Stomach smooth muscle (tissue), 2 donors: Measurements from ENCODE around the gene CACFD1.

Experiments
- H3K27ac ChIP-seq: one replicate; pipeline ENCODE4 v1.7.0; 2013; ENCODE audit warnings: mild to moderate bottlenecking, low read length, inconsistent platforms
- H3K27me3 ChIP-seq, 2 donors: one replicate each; pipeline ENCODE4 v1.7.0; 2013; ENCODE audit warnings: low read length in 2 of 2; ENCODE audit not compliant: insufficient read depth in 2 of 2, control insufficient read depth in 1 of 2
- H3K36me3 ChIP-seq, 2 donors: one replicate each; pipeline ENCODE4 v1.7.0; 2013; ENCODE audit warnings: low read length in 2 of 2; ENCODE audit not compliant: control insufficient read depth in 2 of 2, insufficient read depth in 2 of 2
- H3K4me1 ChIP-seq: one replicate; pipeline ENCODE4 v1.7.0; 2013; ENCODE audit warnings: low read length; ENCODE audit not compliant: control insufficient read depth, insufficient read depth
- H3K4me3 ChIP-seq, 2 donors: one replicate each; pipeline ENCODE4 v1.7.0; 2013; ENCODE audit warnings: low read length in 2 of 2
- H3K9ac ChIP-seq, 2 donors: one replicate each; pipeline ENCODE4 v1.7.0; 2013; ENCODE audit warnings: low read length in 2 of 2, mild to moderate bottlenecking in 1 of 2
- H3K9me3 ChIP-seq, 2 donors: one replicate each; pipeline ENCODE4 v1.7.0; 2013; ENCODE audit warnings: low read length in 2 of 2; ENCODE audit not compliant: control insufficient read depth in 2 of 2
- donor health status: healthy.
- donor health status: Pancreatic carcinoma.

CACFD1 gene

GRCh38 chr9:133493428-133493827 lies 33.6 kb downstream of the CACFD1 start:
- H3K4me3 ChIP-seq, result no peak overlapping the region
- H3K9me3 ChIP-seq, result no peaks in the 10 kb centered on the region
- no peaks in the 10 kb centered on the region for H3K36me3 ChIP-seq
- H3K4me1 ChIP-seq, result peaks cover 13% of the 10 kb centered on the region
- peaks cover 10 to 17% of the 10 kb centered on the region in 2 donors for H3K27me3 ChIP-seq
- H3K27ac ChIP-seq, result no peak overlapping the region
- H3K9ac ChIP-seq, result no peak overlapping the region

DNA sequence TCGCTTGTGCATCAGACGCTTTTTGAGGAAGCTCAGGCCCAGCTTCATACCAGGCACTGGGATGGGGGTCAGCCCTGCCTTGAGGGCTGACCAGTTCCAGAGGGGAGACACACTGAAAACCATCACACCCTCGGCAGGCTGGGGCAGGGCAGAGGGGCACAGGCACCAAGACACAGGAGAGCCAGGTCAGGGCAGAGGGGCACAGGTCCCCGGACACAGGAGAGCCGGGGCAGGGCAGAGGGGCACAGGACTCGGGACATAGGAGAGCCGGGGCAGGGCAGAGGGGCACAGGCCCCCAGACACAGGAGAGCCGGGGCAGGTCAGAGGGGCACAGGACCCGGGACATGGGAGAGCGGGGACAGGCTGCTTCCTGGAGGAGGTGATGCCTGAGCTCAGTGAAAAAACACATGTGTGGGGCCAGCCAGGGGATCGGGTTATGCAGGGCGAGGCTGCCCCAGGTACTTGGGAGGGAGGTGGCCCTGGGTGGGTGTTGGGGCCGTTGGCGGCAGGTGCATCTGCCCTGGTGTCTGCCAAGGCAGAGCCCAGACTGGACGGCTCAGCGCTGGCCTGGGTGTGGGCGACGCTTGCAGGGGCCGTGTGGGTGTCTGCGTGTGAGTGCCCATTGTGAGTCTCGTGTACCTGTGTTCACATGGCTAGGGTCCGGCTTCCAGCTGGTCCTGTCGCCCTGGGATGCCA lies 34.2 kb downstream of the CACFD1 start:
- Histone ChIP-seq H3K4me3 (no peak overlapping the region), H3K27ac (no peak overlapping the region), H3K36me3 (no peaks in the 10 kb centered on the region), H3K4me1 (peaks cover 17% of the 10 kb centered on the region), H3K9me3 (no peaks in the 10 kb centered on the region), H3K9ac (no peak overlapping the region), H3K27me3 (peaks cover 10 to 20% of the 10 kb centered on the region in 2 donors)

DNA sequence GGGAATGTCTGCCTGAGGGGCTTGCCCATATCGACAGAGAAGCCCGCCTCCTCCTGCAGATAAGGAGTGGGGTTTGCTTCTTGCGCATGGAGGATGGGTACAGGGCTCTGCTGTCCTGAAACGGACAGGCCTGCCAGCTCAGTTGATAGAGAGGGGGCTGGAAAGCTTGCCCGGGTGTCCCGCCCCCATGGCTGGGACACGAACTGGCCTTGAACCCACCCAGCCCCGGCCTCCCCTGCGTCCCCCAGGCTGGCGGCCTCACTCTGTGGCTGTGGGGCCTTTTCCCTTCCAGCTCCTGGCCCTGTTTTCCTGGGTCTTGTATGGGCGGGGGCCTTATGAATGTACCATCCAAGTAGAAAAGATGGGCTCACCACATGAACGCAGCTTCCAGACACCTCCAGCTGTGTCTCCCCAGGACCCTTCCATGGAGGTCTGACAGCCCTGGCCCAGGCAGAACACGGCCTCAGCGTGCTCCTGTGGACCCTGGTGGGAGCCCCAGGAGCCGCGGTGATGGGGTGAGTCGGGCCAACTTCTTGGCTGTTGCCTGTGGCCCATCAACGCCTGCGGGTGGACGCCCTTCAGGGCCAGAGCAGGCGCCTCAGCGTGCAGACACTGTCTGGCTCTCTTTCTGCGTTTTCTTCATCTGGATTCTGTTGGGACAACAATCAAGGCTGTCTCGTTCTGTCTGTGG lies 35.0 kb downstream of the CACFD1 start:
- Histone ChIP-seq H3K27ac (no peak overlapping the region), H3K4me3 (no peak overlapping the region), H3K4me1 (peaks cover 20% of the 10 kb centered on the region), H3K27me3 (peaks cover 10 to 20% of the 10 kb centered on the region in 2 donors), H3K9me3 (no peaks in the 10 kb centered on the region), H3K36me3 (no peaks in the 10 kb centered on the region), H3K9ac (no peak overlapping the region)

- H3K9ac ChIP-seq, result no peak overlapping the region
- no peaks in the 10 kb centered on the region for H3K36me3 ChIP-seq
- peaks cover 6 to 20% of the 10 kb centered on the region in 2 donors for H3K27me3 ChIP-seq
- no peaks in the 10 kb centered on the region for H3K9me3 ChIP-seq
- no peak overlapping the region for H3K27ac ChIP-seq
- H3K4me1 ChIP-seq, result peaks cover 20% of the 10 kb centered on the region
- no peak overlapping the region for H3K4me3 ChIP-seq
Observed at GRCh38 chr9:133495327-133496293, 35.8 kb downstream of the CACFD1 start.

DNA sequence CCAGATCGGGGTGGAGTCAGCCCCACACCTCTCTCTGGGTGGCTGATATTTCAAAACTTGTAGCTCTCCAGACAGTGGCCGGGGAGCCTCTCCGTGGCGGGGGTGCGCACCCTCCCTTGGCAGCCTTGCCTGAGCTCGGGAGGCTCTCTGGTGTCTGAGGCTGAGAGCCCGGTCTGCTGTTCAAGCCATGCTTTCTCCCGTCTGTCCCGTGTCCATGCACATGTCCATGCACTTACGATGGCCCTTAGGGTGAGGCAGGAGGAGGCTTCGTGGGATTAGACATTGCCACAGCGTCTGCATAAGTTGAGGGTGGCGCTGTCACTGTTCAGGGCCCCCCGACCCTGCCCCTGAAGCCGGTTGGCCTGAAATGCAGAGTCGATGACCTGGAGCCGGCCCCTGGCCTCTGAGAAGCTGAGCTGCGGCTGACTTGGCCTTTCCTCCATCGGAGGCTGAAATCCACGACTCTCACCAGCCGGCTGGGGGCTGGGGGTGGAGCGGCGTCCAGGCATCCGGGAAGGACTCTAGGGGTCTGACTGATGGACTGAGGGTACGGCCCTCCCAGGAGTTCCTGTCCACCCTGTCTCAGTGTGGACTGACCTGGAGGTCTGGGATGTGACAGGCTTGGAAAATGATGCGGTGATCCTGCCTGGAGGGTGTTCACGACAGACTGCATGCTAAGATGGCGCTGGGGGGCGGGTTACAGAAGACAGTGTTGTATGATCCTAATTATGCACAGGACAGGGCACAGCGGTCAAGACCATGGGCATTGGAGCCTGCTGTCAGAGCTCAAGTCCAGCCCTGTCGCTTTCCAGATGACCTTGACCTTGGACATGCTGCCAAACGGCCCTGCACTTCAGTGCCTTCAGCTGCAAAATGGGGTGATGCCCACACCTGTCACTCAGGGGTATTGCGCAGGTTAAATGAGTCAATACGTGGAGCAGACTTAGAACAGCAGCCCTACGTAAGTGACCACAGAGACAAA lies 37.4 kb downstream of the CACFD1 start:
- Histone ChIP-seq H3K27ac (no peak overlapping the region), H3K27me3 (peaks cover 6 to 20% of the 10 kb centered on the region in 2 donors), H3K4me3 (no peak overlapping the region), H3K4me1 (peaks cover 20% of the 10 kb centered on the region), H3K36me3 (no peaks in the 10 kb centered on the region), H3K9ac (no peak overlapping the region), H3K9me3 (peaks cover 0 to 8% of the 10 kb centered on the region in 2 donors)

DNA sequence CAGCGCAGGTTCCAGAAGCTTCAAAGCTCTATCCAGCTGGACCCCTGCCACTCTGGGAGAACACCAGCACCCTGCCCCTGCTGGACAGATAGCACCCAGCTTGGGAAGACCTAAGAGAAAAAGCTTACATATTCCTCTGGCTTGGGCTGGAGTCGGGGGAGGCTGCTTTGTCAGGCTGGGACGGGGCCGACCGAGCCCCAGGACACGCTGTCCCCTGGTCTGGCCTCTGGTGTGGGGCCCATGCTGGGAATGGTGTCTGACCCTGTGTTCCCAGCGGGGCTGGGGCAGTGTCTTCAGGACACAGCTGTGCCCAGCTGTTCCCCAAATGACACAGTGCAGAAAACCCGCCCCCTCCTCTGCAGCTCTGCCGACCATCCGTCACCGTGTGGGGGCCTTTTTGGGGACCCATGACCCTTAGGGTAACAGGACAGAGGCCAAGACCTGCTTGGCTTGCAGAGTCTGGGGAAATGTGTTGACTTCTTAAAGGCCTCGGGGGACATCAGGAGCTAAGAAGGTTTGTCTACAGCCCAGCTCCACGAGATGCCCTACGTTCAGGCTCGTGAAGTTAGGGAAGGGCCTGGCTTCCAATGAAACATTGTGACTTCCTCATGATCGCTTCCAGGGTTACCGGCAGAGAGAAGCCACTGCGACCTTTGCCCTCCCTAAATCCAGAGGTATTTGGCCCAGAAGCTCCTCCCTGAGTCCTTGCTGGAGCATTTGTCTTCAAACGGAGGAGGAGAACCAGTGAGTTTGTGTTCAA lies 39.5 kb downstream of the CACFD1 start:
- Histone ChIP-seq H3K27me3 (peaks cover 6 to 20% of the 10 kb centered on the region in 2 donors), H3K4me3 (no peak overlapping the region), H3K9me3 (peaks cover 0 to 8% of the 10 kb centered on the region in 2 donors), H3K27ac (no peak overlapping the region), H3K4me1 (peaks cover 20% of the 10 kb centered on the region), H3K9ac (no peak overlapping the region), H3K36me3 (no peaks in the 10 kb centered on the region)

DNA sequence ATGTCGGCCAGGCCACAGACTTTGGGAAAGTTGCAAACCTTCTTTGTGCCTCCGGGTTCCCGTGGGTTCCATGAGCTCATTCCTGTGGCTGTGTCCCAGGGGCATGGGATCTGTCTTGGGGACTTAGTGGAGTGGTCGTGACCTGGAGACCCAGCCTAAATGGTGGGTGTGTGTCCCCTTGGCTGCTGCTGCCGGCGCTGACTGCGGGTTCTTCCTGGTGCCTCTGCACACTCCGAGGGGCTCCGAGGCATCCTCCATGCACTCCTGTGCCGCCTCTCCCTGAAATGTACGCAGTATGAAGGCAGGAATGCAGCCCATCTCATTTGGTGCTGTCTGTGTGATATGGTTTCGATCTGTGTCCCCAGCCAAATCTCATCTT lies 40.1 kb downstream of the CACFD1 start:
- H3K36me3 ChIP-seq, result no peaks in the 10 kb centered on the region
- H3K4me1 ChIP-seq, result peaks cover 20% of the 10 kb centered on the region
- H3K27me3 ChIP-seq, result peaks cover 6 to 20% of the 10 kb centered on the region in 2 donors
- peaks cover 0 to 8% of the 10 kb centered on the region in 2 donors for H3K9me3 ChIP-seq
- no peak overlapping the region for H3K27ac ChIP-seq
- no peak overlapping the region for H3K9ac ChIP-seq
- no peak overlapping the region for H3K4me3 ChIP-seq

DNA sequence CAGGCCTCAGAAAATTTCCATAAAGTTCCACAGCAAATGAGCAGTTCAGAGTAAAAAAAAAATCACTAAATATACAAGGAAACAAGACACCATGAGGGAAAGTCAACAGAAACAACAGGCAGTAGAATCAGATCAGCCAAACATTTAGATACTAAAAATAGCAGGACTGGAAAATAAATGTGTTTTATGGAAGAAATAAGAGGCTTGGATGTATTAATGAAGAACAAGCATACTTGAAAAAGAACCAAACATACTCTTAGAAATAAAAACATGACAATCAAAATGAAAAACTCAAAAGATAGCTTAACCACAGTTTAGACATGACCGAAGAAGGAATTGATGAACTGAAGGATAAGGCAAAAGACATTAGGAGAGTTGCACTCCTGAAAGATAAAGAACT lies 42.3 kb downstream of the CACFD1 start:
- H3K9ac ChIP-seq, result no peak overlapping the region
- H3K36me3 ChIP-seq, result no peaks in the 10 kb centered on the region
- H3K4me3 ChIP-seq, result no peak overlapping the region
- H3K27me3 ChIP-seq, result peaks cover 0 to 15% of the 10 kb centered on the region in 2 donors
- H3K27ac ChIP-seq, result no peak overlapping the region
- peaks cover 0 to 8% of the 10 kb centered on the region in 2 donors for H3K9me3 ChIP-seq
- peaks cover 18% of the 10 kb centered on the region for H3K4me1 ChIP-seq

- peaks cover 0 to 8% of the 10 kb centered on the region in 2 donors for H3K9me3 ChIP-seq
- H3K4me3 ChIP-seq, result no peak overlapping the region
- peaks cover 17% of the 10 kb centered on the region for H3K4me1 ChIP-seq
- no peak overlapping the region for H3K27ac ChIP-seq
- peaks cover 0 to 7% of the 10 kb centered on the region in 2 donors for H3K27me3 ChIP-seq
- no peaks in the 10 kb centered on the region for H3K36me3 ChIP-seq
- no peak overlapping the region for H3K9ac ChIP-seq
Observed at GRCh38 chr9:133505186-133505830, 45.5 kb downstream of the CACFD1 start.
